ENCODE measurements around the gene DGCR2. TPM values are rescaled to one million over a fixed set of nuclear protein-coding genes. Genes with fewer than 3 reads are reported as not detected.
"Not testable (repeated sequence)": the region's sequence is repeated elsewhere in the genome, so short reads cannot be mapped to it uniquely, and the experiment has no call there.

Gene DGCR2
- total RNA-seq, 1 donor = 43.4 TPM

- peaks cover 33% of the 10 kb centered on the region for H3K36me3 ChIP-seq (ENCODE audit: insufficient read depth, low read length)
- H3K4me2 ChIP-seq (ENCODE audit: insufficient read depth, low read length) = no peak overlapping the region
- H3K4me3 ChIP-seq (ENCODE audit: insufficient read depth, low read length) = no peak overlapping the region
- peaks cover 8% of the 10 kb centered on the region for H3K79me2 ChIP-seq (ENCODE audit: insufficient read depth, low read length)
- no peaks in the 10 kb centered on the region for H3K9me3 ChIP-seq (ENCODE audit: low read depth, low read length)
- H3K4me1 ChIP-seq (ENCODE audit: insufficient read depth, low read length) = peaks cover 7% of the 10 kb centered on the region
- H2AFZ ChIP-seq (ENCODE audit: low read length) = no peak overlapping the region
- DNase-seq (ENCODE audit: insufficient read length, low spot score, missing footprints) = no peak
- TF ChIP-seq CTCF (IDR thresholded peaks at IDR 0.05; ENCODE audit: extremely low read depth, low read depth, low read length) = no peak
- peaks cover 25% of the 10 kb centered on the region for H4K20me1 ChIP-seq (ENCODE audit: insufficient read depth, low read length)
- no peaks in the 10 kb centered on the region for H3K27me3 ChIP-seq (ENCODE audit: insufficient read depth, low read length)
- H3K27ac ChIP-seq (ENCODE audit: low read depth, low read length) = no peak overlapping the region
Observed at GRCh38 chr22:19056951-19057401, 65.2 kb downstream of the DGCR2 start.

GRCh38 chr22:19055801-19056200 is 66.4 kb downstream of the DGCR2 start:
- Histone ChIP-seq H3K79me2 (ENCODE audit: insufficient read depth, low read length) (peaks cover 8% of the 10 kb centered on the region), H2AFZ (ENCODE audit: low read length) (no peak overlapping the region)

GRCh38 chr22:19052941-19053541 is 69.2 kb downstream of the DGCR2 start:
- no peaks in the 10 kb centered on the region for H3K27me3 ChIP-seq (ENCODE audit: insufficient read depth, low read length)
- H3K79me2 ChIP-seq (ENCODE audit: insufficient read depth, low read length) = peaks cover 8% of the 10 kb centered on the region
- H3K4me2 ChIP-seq (ENCODE audit: insufficient read depth, low read length) = no peak overlapping the region
- peak; percentile 39 for DNase-seq (ENCODE audit: insufficient read length, low spot score, missing footprints)
- no peak overlapping the region for H2AFZ ChIP-seq (ENCODE audit: low read length)
- TF ChIP-seq CTCF (IDR thresholded peaks at IDR 0.05; ENCODE audit: extremely low read depth, low read depth, low read length) = no peak
- H3K4me1 ChIP-seq (ENCODE audit: insufficient read depth, low read length) = no peaks in the 10 kb centered on the region
- H3K4me3 ChIP-seq (ENCODE audit: insufficient read depth, low read length) = no peak overlapping the region
- no peak overlapping the region for H3K27ac ChIP-seq (ENCODE audit: low read depth, low read length)
- peaks cover 21% of the 10 kb centered on the region for H3K36me3 ChIP-seq (ENCODE audit: insufficient read depth, low read length)
- H3K9me3 ChIP-seq (ENCODE audit: low read depth, low read length) = no peaks in the 10 kb centered on the region
- H4K20me1 ChIP-seq (ENCODE audit: insufficient read depth, low read length) = peaks cover 11% of the 10 kb centered on the region

More at GRCh38 chr22:19055801-19056200, 66.4 kb downstream of the DGCR2 start:
- no peaks in the 10 kb centered on the region for H3K27me3 ChIP-seq (ENCODE audit: insufficient read depth, low read length)
- peaks cover 7% of the 10 kb centered on the region for H3K4me1 ChIP-seq (ENCODE audit: insufficient read depth, low read length)
- no peak for DNase-seq (ENCODE audit: insufficient read length, low spot score, missing footprints)
- H3K4me2 ChIP-seq (ENCODE audit: insufficient read depth, low read length) = no peak overlapping the region
- no peak overlapping the region for H3K4me3 ChIP-seq (ENCODE audit: insufficient read depth, low read length)
- no peak for TF ChIP-seq CTCF (IDR thresholded peaks at IDR 0.05; ENCODE audit: extremely low read depth, low read depth, low read length)
- no peaks in the 10 kb centered on the region for H3K9me3 ChIP-seq (ENCODE audit: low read depth, low read length)
- H3K36me3 ChIP-seq (ENCODE audit: insufficient read depth, low read length) = peaks cover 27% of the 10 kb centered on the region
- no peak overlapping the region for H3K27ac ChIP-seq (ENCODE audit: low read depth, low read length)
- peaks cover 25% of the 10 kb centered on the region for H4K20me1 ChIP-seq (ENCODE audit: insufficient read depth, low read length)

- Histone ChIP-seq H3K27ac (ENCODE audit: low read depth, low read length) (no peak overlapping the region), H3K4me2 (ENCODE audit: insufficient read depth, low read length) (no peak overlapping the region), H4K20me1 (ENCODE audit: insufficient read depth, low read length) (peaks cover 13% of the 10 kb centered on the region), H2AFZ (ENCODE audit: low read length) (no peak overlapping the region), H3K36me3 (ENCODE audit: insufficient read depth, low read length) (peaks cover 29% of the 10 kb centered on the region), H3K4me3 (ENCODE audit: insufficient read depth, low read length) (no peak overlapping the region), H3K27me3 (ENCODE audit: insufficient read depth, low read length) (no peaks in the 10 kb centered on the region), H3K4me1 (ENCODE audit: insufficient read depth, low read length) (no peaks in the 10 kb centered on the region), H3K79me2 (ENCODE audit: insufficient read depth, low read length) (peaks cover 8% of the 10 kb centered on the region), H3K9me3 (ENCODE audit: low read depth, low read length) (no peaks in the 10 kb centered on the region)
- TF ChIP-seq CTCF (IDR thresholded peaks at IDR 0.05; ENCODE audit: extremely low read depth, low read depth, low read length) = no peak
- no peak for DNase-seq (ENCODE audit: insufficient read length, low spot score, missing footprints)
Observed at GRCh38 chr22:19051381-19052072, 70.7 kb downstream of the DGCR2 start.

- Histone ChIP-seq H4K20me1 (ENCODE audit: insufficient read depth, low read length) (peaks cover 17% of the 10 kb centered on the region), H3K36me3 (ENCODE audit: insufficient read depth, low read length) (peaks cover 31% of the 10 kb centered on the region)
- H3K4me1 ChIP-seq (ENCODE audit: insufficient read depth, low read length); H3K4me3 ChIP-seq (ENCODE audit: insufficient read depth, low read length); DNase-seq (ENCODE audit: insufficient read length, low spot score, missing footprints); H3K27me3 ChIP-seq (ENCODE audit: insufficient read depth, low read length); H3K4me2 ChIP-seq (ENCODE audit: insufficient read depth, low read length); H3K27ac ChIP-seq (ENCODE audit: low read depth, low read length); H2AFZ ChIP-seq (ENCODE audit: low read length); H3K79me2 ChIP-seq (ENCODE audit: insufficient read depth, low read length); H3K9me3 ChIP-seq (ENCODE audit: low read depth, low read length): not testable (repeated sequence)
Observed at GRCh38 chr22:19050847-19051246, 71.4 kb downstream of the DGCR2 start.
